NT2/D1 (cell line): ENCODE measurements around the gene PTPRN2.

ENCODE experiments used
- DNase-seq: peaks from one replicate; pipeline ENCODE4 v3.0.0-alpha.2; 2011; ENCODE audit warnings: low read depth, low spot score
- H3K27me3 ChIP-seq: 2 replicates; pipeline ENCODE4 v1.6.0; 2011; ENCODE audit warnings: mild to moderate bottlenecking; ENCODE audit not compliant: insufficient read length, insufficient read depth
- H3K36me3 ChIP-seq: 2 replicates; pipeline ENCODE4 v1.6.1; 2011; ENCODE audit warnings: mild to moderate bottlenecking, low read length, mixed read lengths; ENCODE audit not compliant: insufficient read depth, insufficient read length
- H3K4me1 ChIP-seq: 2 replicates; pipeline ENCODE4 v1.5.1; 2011; ENCODE audit not compliant: insufficient read depth, insufficient read length
- H3K4me3 ChIP-seq: 2 replicates; pipeline ENCODE4 v1.5.1; 2011; ENCODE audit warnings: low read depth; ENCODE audit not compliant: insufficient read length
- H3K9ac ChIP-seq: 2 replicates; pipeline ENCODE4 v1.6.0; 2011; ENCODE audit warnings: low read depth; ENCODE audit not compliant: insufficient read length
- H3K9me3 ChIP-seq: 2 replicates; pipeline ENCODE4 v1.5.1; 2011; ENCODE audit warnings: mild to moderate bottlenecking, low read length; ENCODE audit not compliant: insufficient read depth
- SUZ12 ChIP-seq: IDR thresholded peaks from 2 replicates; pipeline ENCODE4 v1.6.1; 2011; ENCODE audit not compliant: insufficient read length, insufficient read depth; ENCODE audit errors: extremely low read depth
- YY1 ChIP-seq: IDR thresholded peaks from 2 replicates; pipeline ENCODE4 v1.6.1; 2011; ENCODE audit not compliant: insufficient read length, insufficient read depth
- ZNF274 ChIP-seq: IDR thresholded peaks from 2 replicates; pipeline ENCODE4 v1.6.1; 2011; ENCODE audit warnings: mild to moderate bottlenecking, low read depth, low read length

PTPRN2 gene

GRCh38 chr7:157682946-157683746, 904.5 kb downstream of the PTPRN2 start:
- Histone ChIP-seq H3K27me3 (peaks cover 91% of the 10 kb centered on the region), H3K9ac (no peak overlapping the region), H3K36me3 (no peaks in the 10 kb centered on the region), H3K4me3 (no peak overlapping the region), H3K9me3 (no peaks in the 10 kb centered on the region), H3K4me1 (peaks cover 2% of the 10 kb centered on the region)
- no peak for DNase-seq
- TF ChIP-seq SUZ12 (no peak), ZNF274 (no peak), YY1 (no peak)

GRCh38 chr7:157682064-157682945, 905.3 kb downstream of the PTPRN2 start:
- H3K9ac ChIP-seq = no peak overlapping the region
- no peak overlapping the region for H3K4me3 ChIP-seq
- peaks cover 82% of the 10 kb centered on the region for H3K27me3 ChIP-seq
- no peaks in the 10 kb centered on the region for H3K9me3 ChIP-seq
- no peak for DNase-seq
- H3K4me1 ChIP-seq = peaks cover 2% of the 10 kb centered on the region
- no peaks in the 10 kb centered on the region for H3K36me3 ChIP-seq
- TF ChIP-seq ZNF274 = no peak
- no peak for TF ChIP-seq YY1
- TF ChIP-seq SUZ12 = no peak

DNA sequence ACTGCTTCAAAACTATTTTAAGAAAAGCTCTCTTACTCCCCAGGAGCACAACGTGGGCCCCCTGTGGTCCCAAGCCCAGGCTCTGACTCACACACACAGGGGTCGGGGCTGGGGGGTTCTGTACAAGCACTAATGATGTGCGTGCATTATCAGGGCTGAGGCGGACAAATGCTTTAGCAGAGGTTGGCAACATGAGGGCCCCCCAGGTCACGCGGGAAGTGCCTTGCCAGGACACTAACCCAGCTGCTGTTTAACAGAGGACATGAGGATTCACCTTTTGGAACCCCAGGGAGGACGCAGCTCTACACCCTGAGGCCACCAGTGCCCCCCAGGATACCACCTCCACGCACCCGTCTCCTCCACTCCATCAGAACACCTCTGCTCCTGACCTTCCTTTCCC, 908.0 kb downstream of the PTPRN2 start:
- TF ChIP-seq ZNF274 (no peak), SUZ12 (no peak), YY1 (no peak)
- H3K36me3 ChIP-seq = no peaks in the 10 kb centered on the region
- DNase-seq = no peak
- H3K4me3 ChIP-seq = no peak overlapping the region
- no peaks in the 10 kb centered on the region for H3K9me3 ChIP-seq
- peaks cover 2% of the 10 kb centered on the region for H3K4me1 ChIP-seq
- H3K9ac ChIP-seq = no peak overlapping the region
- H3K27me3 ChIP-seq = peaks cover 55% of the 10 kb centered on the region

DNA sequence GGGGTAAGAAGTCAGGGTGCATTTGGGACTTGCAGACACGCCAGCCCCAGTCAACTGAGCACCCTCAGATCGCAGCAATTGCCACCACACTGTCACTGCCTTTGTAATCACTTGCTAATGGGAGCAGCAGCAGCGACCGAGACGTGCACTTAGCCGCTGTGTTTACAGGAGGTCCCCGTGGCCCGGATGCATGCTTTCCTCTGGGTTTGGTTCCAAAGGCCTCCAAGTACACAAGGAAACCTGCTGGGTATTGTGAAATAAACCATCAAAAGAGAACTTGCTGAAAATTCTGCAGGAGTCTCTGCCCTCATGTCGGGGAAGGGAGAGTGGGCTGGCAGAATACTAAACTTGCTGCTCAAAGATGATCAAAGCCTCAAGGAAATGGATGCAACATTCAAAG, 909.1 kb downstream of the PTPRN2 start:
- Histone ChIP-seq H3K9me3 (no peaks in the 10 kb centered on the region), H3K4me3 (no peak overlapping the region), H3K4me1 (peaks cover 2% of the 10 kb centered on the region), H3K36me3 (no peaks in the 10 kb centered on the region), H3K9ac (no peak overlapping the region), H3K27me3 (peaks cover 47% of the 10 kb centered on the region)
- no peak for DNase-seq
- TF ChIP-seq SUZ12 = no peak
- no peak for TF ChIP-seq ZNF274
- no peak for TF ChIP-seq YY1

DNA sequence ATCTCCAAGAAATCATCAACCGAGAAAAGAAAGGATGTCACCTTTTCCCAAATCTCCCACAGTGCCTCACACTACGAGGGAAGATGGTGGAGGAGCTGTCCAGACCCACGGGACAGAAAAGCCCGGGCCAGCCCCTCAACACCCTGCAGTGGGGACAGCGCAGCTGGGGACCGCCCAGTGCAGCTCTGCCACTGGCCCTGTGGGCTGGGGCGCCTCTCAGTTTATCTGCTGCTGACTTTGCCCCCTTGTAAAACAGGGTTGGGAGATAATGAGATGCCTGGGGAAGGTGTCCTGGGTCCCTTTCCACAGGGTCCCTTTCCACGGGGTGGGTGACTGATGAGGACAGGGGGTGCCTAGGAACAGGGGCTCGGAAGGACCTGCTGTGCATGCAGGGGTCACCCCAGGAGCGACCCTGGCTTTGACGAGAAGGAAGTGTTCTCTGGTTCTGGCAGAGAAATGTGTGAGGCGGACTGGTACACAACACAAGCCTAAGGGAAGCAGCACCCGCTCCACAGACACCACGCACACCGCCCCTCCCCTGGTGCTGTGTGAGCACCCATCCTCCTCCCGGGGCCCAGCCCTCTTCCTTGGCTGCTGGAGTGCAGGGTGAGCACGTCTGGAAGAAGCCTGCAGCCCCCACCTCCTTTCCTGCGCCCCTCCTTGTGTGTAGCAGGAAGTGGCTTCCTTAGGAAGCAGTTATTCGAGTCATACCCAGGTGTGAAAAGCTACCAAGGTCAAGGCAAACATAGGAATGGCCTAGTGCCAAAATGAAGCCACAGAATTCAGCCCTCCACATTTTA, 911.0 kb downstream of the PTPRN2 start:
- no peak overlapping the region for H3K4me3 ChIP-seq
- H3K4me1 ChIP-seq = no peaks in the 10 kb centered on the region
- no peak for DNase-seq
- H3K36me3 ChIP-seq = no peaks in the 10 kb centered on the region
- no peak overlapping the region for H3K9ac ChIP-seq
- H3K27me3 ChIP-seq = peaks cover 29% of the 10 kb centered on the region
- no peak for TF ChIP-seq YY1
- no peak for TF ChIP-seq SUZ12
- no peak for TF ChIP-seq ZNF274
- H3K9me3 ChIP-seq = no peaks in the 10 kb centered on the region

DNA sequence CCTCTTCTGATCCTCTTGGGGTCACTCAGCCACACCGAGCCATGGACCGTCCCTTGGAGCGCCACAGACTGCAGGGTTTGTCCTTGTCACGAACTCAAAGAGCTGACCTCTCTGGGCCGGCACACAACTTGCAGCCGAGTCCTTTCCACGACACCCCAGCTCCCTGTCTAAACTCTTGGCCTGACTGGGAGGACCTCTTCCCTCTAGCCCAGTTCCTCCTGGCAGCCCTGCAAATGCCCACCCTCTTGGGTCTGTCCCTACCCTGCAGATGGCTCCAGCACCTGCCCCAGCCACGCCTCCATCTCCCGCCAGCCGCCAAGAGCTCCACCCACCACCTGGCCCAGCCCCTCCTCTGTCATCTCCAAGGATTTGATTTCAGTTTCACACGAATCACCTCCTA, 911.6 kb downstream of the PTPRN2 start:
- no peaks in the 10 kb centered on the region for H3K9me3 ChIP-seq
- no peak overlapping the region for H3K9ac ChIP-seq
- peaks cover 2% of the 10 kb centered on the region for H3K4me1 ChIP-seq
- DNase-seq = no peak
- H3K4me3 ChIP-seq = no peak overlapping the region
- peaks cover 22% of the 10 kb centered on the region for H3K27me3 ChIP-seq
- no peaks in the 10 kb centered on the region for H3K36me3 ChIP-seq
- TF ChIP-seq ZNF274 = no peak
- TF ChIP-seq YY1 = no peak
- TF ChIP-seq SUZ12 = no peak
